ENCODE data around the gene TJP3. TPM values are rescaled to one million over a fixed set of nuclear protein-coding genes. Genes with fewer than 3 reads are reported as not detected.

TJP3 gene
- polyA plus RNA-seq, 1 donor from 2014 or later, result 0.15 TPM

DNA sequence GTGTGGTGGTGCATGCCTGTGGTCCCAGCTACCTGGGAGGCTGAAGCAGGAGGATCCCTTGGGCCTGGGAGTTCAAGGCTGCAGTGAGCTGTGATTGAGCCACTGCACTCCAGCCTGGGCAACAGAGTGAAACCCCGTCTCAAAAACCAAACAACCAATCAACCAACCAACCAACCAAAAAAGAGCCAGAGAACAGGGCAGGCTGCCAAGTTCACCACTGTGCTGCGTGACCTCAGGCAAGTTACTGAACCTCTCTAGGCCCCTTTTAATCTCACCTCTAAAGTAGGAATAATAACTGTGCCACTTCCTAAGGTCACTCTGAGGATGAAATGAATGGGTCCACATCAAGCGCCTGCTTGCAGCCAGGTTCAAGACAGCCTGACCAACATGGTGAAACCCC is 16.9 kb downstream of the TJP3 start:
- Histone ChIP-seq H3K27ac (ENCODE audit: low read length) (no peak overlapping the region), H2AFZ (ENCODE audit: low read depth, low read length) (no peak overlapping the region), H3K36me3 (ENCODE audit: insufficient read depth, low read length) (no peaks in the 10 kb centered on the region), H3K4me3 (ENCODE audit: low read length) (no peak overlapping the region), H3K27me3 (ENCODE audit: insufficient read depth, low read depth, low read length) (peaks cover 14% of the 10 kb centered on the region), H3K4me2 (ENCODE audit: low read length) (no peak overlapping the region), H3K9me3 (ENCODE audit: low read length) (no peaks in the 10 kb centered on the region), H3K9ac (ENCODE audit: low read length) (no peak overlapping the region), H4K20me1 (ENCODE audit: insufficient read depth) (no peaks in the 10 kb centered on the region), H3K79me2 (replicated peaks; ENCODE audit: insufficient read depth, low read length) (no peaks in the 10 kb centered on the region), H3K9me2 (ENCODE audit: insufficient read depth, low read length) (no peaks in the 10 kb centered on the region), H3F3A (ENCODE audit: insufficient read depth, low read length, poor library complexity, severe bottlenecking) (no peaks in the 10 kb centered on the region)
- no peak for TF ChIP-seq RAD21 (conservative IDR thresholded peaks at IDR 0.05)
- TF ChIP-seq, protein P1, sequence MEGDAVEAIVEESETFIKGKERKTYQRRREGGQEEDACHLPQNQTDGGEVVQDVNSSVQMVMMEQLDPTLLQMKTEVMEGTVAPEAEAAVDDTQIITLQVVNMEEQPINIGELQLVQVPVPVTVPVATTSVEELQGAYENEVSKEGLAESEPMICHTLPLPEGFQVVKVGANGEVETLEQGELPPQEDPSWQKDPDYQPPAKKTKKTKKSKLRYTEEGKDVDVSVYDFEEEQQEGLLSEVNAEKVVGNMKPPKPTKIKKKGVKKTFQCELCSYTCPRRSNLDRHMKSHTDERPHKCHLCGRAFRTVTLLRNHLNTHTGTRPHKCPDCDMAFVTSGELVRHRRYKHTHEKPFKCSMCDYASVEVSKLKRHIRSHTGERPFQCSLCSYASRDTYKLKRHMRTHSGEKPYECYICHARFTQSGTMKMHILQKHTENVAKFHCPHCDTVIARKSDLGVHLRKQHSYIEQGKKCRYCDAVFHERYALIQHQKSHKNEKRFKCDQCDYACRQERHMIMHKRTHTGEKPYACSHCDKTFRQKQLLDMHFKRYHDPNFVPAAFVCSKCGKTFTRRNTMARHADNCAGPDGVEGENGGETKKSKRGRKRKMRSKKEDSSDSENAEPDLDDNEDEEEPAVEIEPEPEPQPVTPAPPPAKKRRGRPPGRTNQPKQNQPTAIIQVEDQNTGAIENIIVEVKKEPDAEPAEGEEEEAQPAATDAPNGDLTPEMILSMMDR (IDR thresholded peaks at IDR 0.05; ENCODE audit: poor library complexity, severe bottlenecking), result no peak
- TF ChIP-seq MXI1 (conservative IDR thresholded peaks at IDR 0.05; ENCODE audit: poor library complexity, severe bottlenecking), result no peak

DNA sequence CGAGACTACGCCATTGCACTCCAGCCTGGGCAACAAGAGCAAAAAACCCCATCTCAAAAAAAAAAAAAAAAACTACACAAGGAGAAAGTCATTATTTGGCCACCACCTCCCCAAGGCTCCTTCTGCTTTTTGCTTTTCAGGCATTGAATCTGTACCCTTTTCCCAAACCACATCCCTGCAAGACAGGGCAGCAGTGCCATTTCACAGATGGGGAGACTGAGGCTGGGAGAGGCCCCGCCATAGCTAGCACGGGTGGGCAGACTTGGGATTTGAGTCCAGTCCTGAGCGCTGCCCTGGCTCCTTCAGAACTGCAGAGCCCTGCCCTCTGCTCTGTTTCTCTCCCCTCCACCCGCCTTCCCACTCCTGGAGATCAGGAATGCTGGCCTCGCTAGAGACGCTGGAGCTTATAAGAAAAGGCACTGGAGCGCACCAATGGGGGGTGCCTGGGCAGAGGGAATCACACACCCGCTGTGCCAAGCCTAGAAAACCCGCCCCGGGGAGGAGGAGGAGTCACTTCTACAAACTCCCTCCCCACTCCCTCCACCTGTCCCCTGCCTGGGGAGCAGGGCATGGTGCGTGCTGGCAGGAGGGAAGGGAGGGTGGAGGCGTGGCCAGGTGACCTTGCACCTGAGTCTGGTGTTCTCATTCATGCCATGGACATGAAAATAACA is 17.6 kb downstream of the TJP3 start:
- H3K4me3 ChIP-seq (ENCODE audit: low read length), result no peak overlapping the region
- peaks cover 14% of the 10 kb centered on the region for H3K27me3 ChIP-seq (ENCODE audit: insufficient read depth, low read depth, low read length)
- no peak overlapping the region for H2AFZ ChIP-seq (ENCODE audit: low read depth, low read length)
- H3K9ac ChIP-seq (ENCODE audit: low read length), result no peak overlapping the region
- H3K4me2 ChIP-seq (ENCODE audit: low read length), result no peak overlapping the region
- no peaks in the 10 kb centered on the region for H3K9me2 ChIP-seq (ENCODE audit: insufficient read depth, low read length)
- no peaks in the 10 kb centered on the region for H3F3A ChIP-seq (ENCODE audit: insufficient read depth, low read length, poor library complexity, severe bottlenecking)
- no peaks in the 10 kb centered on the region for H3K9me3 ChIP-seq (ENCODE audit: low read length)
- no peak overlapping the region for H3K27ac ChIP-seq (ENCODE audit: low read length)
- no peaks in the 10 kb centered on the region for H4K20me1 ChIP-seq (ENCODE audit: insufficient read depth)
- H3K79me2 ChIP-seq (replicated peaks; ENCODE audit: insufficient read depth, low read length), result no peaks in the 10 kb centered on the region
- H3K36me3 ChIP-seq (ENCODE audit: insufficient read depth, low read length), result no peaks in the 10 kb centered on the region
- TF ChIP-seq, protein P2, sequence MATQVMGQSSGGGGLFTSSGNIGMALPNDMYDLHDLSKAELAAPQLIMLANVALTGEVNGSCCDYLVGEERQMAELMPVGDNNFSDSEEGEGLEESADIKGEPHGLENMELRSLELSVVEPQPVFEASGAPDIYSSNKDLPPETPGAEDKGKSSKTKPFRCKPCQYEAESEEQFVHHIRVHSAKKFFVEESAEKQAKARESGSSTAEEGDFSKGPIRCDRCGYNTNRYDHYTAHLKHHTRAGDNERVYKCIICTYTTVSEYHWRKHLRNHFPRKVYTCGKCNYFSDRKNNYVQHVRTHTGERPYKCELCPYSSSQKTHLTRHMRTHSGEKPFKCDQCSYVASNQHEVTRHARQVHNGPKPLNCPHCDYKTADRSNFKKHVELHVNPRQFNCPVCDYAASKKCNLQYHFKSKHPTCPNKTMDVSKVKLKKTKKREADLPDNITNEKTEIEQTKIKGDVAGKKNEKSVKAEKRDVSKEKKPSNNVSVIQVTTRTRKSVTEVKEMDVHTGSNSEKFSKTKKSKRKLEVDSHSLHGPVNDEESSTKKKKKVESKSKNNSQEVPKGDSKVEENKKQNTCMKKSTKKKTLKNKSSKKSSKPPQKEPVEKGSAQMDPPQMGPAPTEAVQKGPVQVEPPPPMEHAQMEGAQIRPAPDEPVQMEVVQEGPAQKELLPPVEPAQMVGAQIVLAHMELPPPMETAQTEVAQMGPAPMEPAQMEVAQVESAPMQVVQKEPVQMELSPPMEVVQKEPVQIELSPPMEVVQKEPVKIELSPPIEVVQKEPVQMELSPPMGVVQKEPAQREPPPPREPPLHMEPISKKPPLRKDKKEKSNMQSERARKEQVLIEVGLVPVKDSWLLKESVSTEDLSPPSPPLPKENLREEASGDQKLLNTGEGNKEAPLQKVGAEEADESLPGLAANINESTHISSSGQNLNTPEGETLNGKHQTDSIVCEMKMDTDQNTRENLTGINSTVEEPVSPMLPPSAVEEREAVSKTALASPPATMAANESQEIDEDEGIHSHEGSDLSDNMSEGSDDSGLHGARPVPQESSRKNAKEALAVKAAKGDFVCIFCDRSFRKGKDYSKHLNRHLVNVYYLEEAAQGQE (IDR thresholded peaks at IDR 0.05; ENCODE audit: borderline replicate concordance), result no peak
- no peak for TF ChIP-seq MXI1 (conservative IDR thresholded peaks at IDR 0.05; ENCODE audit: poor library complexity, severe bottlenecking)
- no peak for TF ChIP-seq EP300 (conservative IDR thresholded peaks at IDR 0.05; ENCODE audit: poor library complexity, severe bottlenecking)
- no peak for TF ChIP-seq TAF1 (IDR thresholded peaks at IDR 0.05; ENCODE audit: low read depth)
- TF ChIP-seq EZH2 (IDR thresholded peaks at IDR 0.05; ENCODE audit: borderline replicate concordance, insufficient read depth, low read length, poor library complexity, severe bottlenecking), result no peak
- no peak for TF ChIP-seq POLR2AphosphoS5 (IDR thresholded peaks at IDR 0.05)
- TF ChIP-seq, protein P1 (IDR thresholded peaks at IDR 0.05; ENCODE audit: poor library complexity, severe bottlenecking), result no peak
- TF ChIP-seq RAD21 (conservative IDR thresholded peaks at IDR 0.05), result no peak
- TF ChIP-seq SMC3 (conservative IDR thresholded peaks at IDR 0.05; ENCODE audit: poor library complexity), result no peak

Measured in neural cell (in vitro differentiated cells).